K562 (cell line): ENCODE data around the gene CELSR2. TPM values are rescaled to one million over a fixed set of nuclear protein-coding genes. Genes with fewer than 3 reads are reported as not detected.

Source experiments
- CAMTA2 ChIP-seq: fragments of 250-450 bp; sonication (Bioruptor Pico); conservative IDR thresholded peaks from 2 replicates; pipeline ENCODE4 v1.5.1; 2022
- CBFA2T2 ChIP-seq: fragments of 450-650 bp; conservative IDR thresholded peaks from 2 replicates; pipeline ENCODE4 v1.6.1; 2017; ENCODE audit warnings: mild to moderate bottlenecking
- CBX1 ChIP-seq: sonication (generic); IDR thresholded peaks from 2 replicates; pipeline ENCODE4 v1.6.1; 2016; ENCODE audit warnings: antibody characterized with exemption, low read depth, mild to moderate bottlenecking
- FOXP1 ChIP-seq: sonication (generic); formaldehyde crosslinking; IDR thresholded peaks from 2 replicates; pipeline ENCODE4 v1.8.0; 2022; ENCODE audit warnings: mild to moderate bottlenecking, missing genetic modification reagents
- HSF4 ChIP-seq: fragments of 250-450 bp; sonication (Bioruptor Pico); IDR thresholded peaks from 2 replicates; pipeline ENCODE4 v2.1.2; 2022; ENCODE audit warnings: mild to moderate bottlenecking, moderate library complexity, borderline replicate concordance
- JUND ChIP-seq, 2 experiments: IDR thresholded peaks; 2 replicates in 1 of 2; 3 replicates in 1 of 2; pipeline ENCODE4 v1.6.1; 2011; ENCODE audit warnings: borderline replicate concordance in 2 of 2, low read depth in 2 of 2, low read length in 2 of 2, improper control_type of control experiment in 1 of 2, missing biosample characterization in 1 of 2, missing genetic modification characterization in 1 of 2, missing genetic modification reagents in 1 of 2
- MYNN ChIP-seq, 2 experiments: sonication (generic); formaldehyde crosslinking in 1 of 2; IDR thresholded peaks; 2 replicates each; pipeline versions ENCODE4 v1.5.0 to v1.6.1; 2016 to 2020; ENCODE audit warnings: antibody characterized with exemption in 1 of 2, missing genetic modification reagents in 1 of 2
- NEUROD1 ChIP-seq: fragments of 150-350 bp; IDR thresholded peaks from 2 replicates; pipeline ENCODE4 v1.6.1; 2014; ENCODE audit warnings: borderline replicate concordance, low read length, low read depth; ENCODE audit not compliant: partially characterized antibody
- POLR2AphosphoS2 ChIP-seq: IDR thresholded peaks from 2 replicates; pipeline ENCODE4 v1.6.1; 2012; ENCODE audit warnings: low read length, improper control_type of control experiment
- PRMT5 ChIP-seq: sonication (generic); formaldehyde crosslinking; IDR thresholded peaks from 2 replicates; pipeline ENCODE4 v1.5.0; 2020; ENCODE audit warnings: missing genetic modification reagents
- RBM14 ChIP-seq: fragments of 200-400 bp; formaldehyde crosslinking; IDR thresholded peaks from 2 replicates; pipeline ENCODE4 v1.6.1; 2018; ENCODE audit warnings: low read depth, mild to moderate bottlenecking, low read length, moderate library complexity, borderline replicate concordance; ENCODE audit not compliant: insufficient read depth
- TCF7 ChIP-seq: sonication (generic); IDR thresholded peaks from 2 replicates; pipeline ENCODE4 v1.6.1; 2016; ENCODE audit warnings: antibody characterized with exemption, borderline replicate concordance
- THAP12 ChIP-seq: fragments of 250-450 bp; sonication (Bioruptor Pico); IDR thresholded peaks from 2 replicates; pipeline ENCODE4 v1.9.0; 2021; ENCODE audit warnings: mild to moderate bottlenecking, inconsistent platforms
- ZNF398 ChIP-seq: fragments of 250-450 bp; sonication (Bioruptor Pico); IDR thresholded peaks from 2 replicates; pipeline ENCODE4 v1.8.0; 2021; ENCODE audit warnings: moderate library complexity, mild to moderate bottlenecking, inconsistent platforms
- ZNF445 ChIP-seq: fragments of 250-450 bp; sonication (Bioruptor Pico); IDR thresholded peaks from 2 replicates; pipeline ENCODE4 v1.4.0; 2020; ENCODE audit warnings: low read depth, mild to moderate bottlenecking, moderate library complexity
- ZNF551 ChIP-seq: fragments of 250-450 bp; sonication (Bioruptor Pico); IDR thresholded peaks from 2 replicates; pipeline ENCODE4 v1.5.0; 2021; ENCODE audit warnings: mild to moderate bottlenecking, moderate library complexity
- polyA plus RNA-seq, 8 experiments: library from polyadenylated mRNA; depleted of rRNA in 4 of 8; stranded (reverse) in 5 of 8; unstranded in 3 of 8; fragments of >200 nt; fragmentation: Nextera tagmentation in 2 of 8; fragmentation: Illumina TruSeq in 1 of 8; extraction: Ambion mirVana in 2 of 8; extraction: Trizol in 1 of 8; gene quantifications; 2 replicates each; pipeline versions ENCODE4 v1.2.1 to v1.2.3, GENCODE V29; 2011 to 2014; ENCODE audit warnings: inconsistent platforms in 1 of 8, missing spikeins in 1 of 8
- total RNA-seq, 7 experiments: library from RNA; depleted of rRNA in 6 of 7; stranded (reverse); fragments of >200 nt in 6 of 7; fragmentation: Illumina TruSeq in 2 of 7; extraction: Trizol in 2 of 7; gene quantifications; 2 replicates each; pipeline versions ENCODE4 v1.2.1 to v1.2.3, GENCODE V29; 2011 to 2021; ENCODE audit warnings: low replicate concordance in 1 of 7
- TF ChIP-seq, protein P1 (sequence below): fragments of 250-450 bp; sonication (Bioruptor Pico); IDR thresholded peaks from 2 replicates; pipeline ENCODE4 v1.8.0; 2022; ENCODE audit warnings: inconsistent platforms, mild to moderate bottlenecking, moderate library complexity, borderline replicate concordance

Gene CELSR2
- total and polyA plus RNA-seq, 9 of the 15 experiments (the other 6 are each of a cell fraction or from before 2014, with no cell fraction given) = 0.31 to 21.9 (median 4.2) TPM

- TF ChIP-seq FOXP1 (no peak), PRMT5 (CRISPR knock-in tag) (no peak), CBFA2T2 (no peak), ZNF445 (CRISPR knock-in tag) (no peak), THAP12 (CRISPR knock-in tag) (peak; percentile 37; the same call in 1 of the 2 replicates), ZNF398 (CRISPR knock-in tag) (no peak), ZNF551 (CRISPR knock-in tag) (no peak), HSF4 (CRISPR knock-in tag) (no peak), CBX1 (0 out of 2 replicates have a peak, but pooled peaks have one; percentile 43), MYNN (IDR thresholded peaks at IDR 0.05) (peak; percentile 65; the same call in 1 of the 2 replicates), MYNN (CRISPR knock-in tag; IDR thresholded peaks at IDR 0.05) (no peak), TCF7 (0 out of 2 replicates have a peak, but pooled peaks have one; percentile 41), CAMTA2 (CRISPR knock-in tag) (no peak), RBM14 (no peak), JUND (IDR thresholded peaks at IDR 0.05; ENCODE audit: borderline replicate concordance, low read depth, low read length) (peak; percentile 61), JUND (tag; IDR thresholded peaks at IDR 0.05; ENCODE audit: borderline replicate concordance, low read depth, low read length) (peak; percentile 56; the same call in 1 of the 3 replicates), NEUROD1 (no peak), POLR2AphosphoS2 (peak; percentile 78; the same call in 1 of the 2 replicates)
- TF ChIP-seq, protein P1, sequence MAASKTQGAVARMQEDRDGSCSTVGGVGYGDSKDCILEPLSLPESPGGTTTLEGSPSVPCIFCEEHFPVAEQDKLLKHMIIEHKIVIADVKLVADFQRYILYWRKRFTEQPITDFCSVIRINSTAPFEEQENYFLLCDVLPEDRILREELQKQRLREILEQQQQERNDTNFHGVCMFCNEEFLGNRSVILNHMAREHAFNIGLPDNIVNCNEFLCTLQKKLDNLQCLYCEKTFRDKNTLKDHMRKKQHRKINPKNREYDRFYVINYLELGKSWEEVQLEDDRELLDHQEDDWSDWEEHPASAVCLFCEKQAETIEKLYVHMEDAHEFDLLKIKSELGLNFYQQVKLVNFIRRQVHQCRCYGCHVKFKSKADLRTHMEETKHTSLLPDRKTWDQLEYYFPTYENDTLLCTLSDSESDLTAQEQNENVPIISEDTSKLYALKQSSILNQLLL (CRISPR knock-in tag) = no peak
Measured at GRCh38 chr1:109277434-109278204, 28.3 kb downstream of the CELSR2 start (continued).
